Measurements from ENCODE around the gene CRTC3.

CRTC3 gene

GRCh38 chr15:90581771-90582352, 52.1 kb downstream of the CRTC3 start:
- no peak overlapping the region for H3K4me3 ChIP-seq (replicated peaks; ENCODE audit: low read depth, low read length)
- DNase-seq (ENCODE audit: extremely low read depth, low read depth): no peak
- TF ChIP-seq CTCF (IDR thresholded peaks at IDR 0.05; ENCODE audit: low read depth, low read length, missing control alignments): no peak

- TF ChIP-seq CTCF (IDR thresholded peaks at IDR 0.05; ENCODE audit: low read depth, low read length, missing control alignments): no peak
- no peak for DNase-seq (ENCODE audit: extremely low read depth, low read depth)
- H3K4me3 ChIP-seq (replicated peaks; ENCODE audit: low read depth, low read length): no peak overlapping the region
These were observed 52.8 kb downstream of the CRTC3 start for GRCh38 chr15:90582553-90582952.

- DNase-seq (ENCODE audit: extremely low read depth, low read depth): no peak
- no peak for TF ChIP-seq CTCF (IDR thresholded peaks at IDR 0.05; ENCODE audit: low read depth, low read length, missing control alignments)
- no peak overlapping the region for H3K4me3 ChIP-seq (replicated peaks; ENCODE audit: low read depth, low read length)
These were observed 53.9 kb downstream of the CRTC3 start for GRCh38 chr15:90583471-90584252.

- no peak for TF ChIP-seq CTCF (IDR thresholded peaks at IDR 0.05; ENCODE audit: low read depth, low read length, missing control alignments)
- H3K4me3 ChIP-seq (replicated peaks; ENCODE audit: low read depth, low read length): no peak overlapping the region
- no peak for DNase-seq (ENCODE audit: extremely low read depth, low read depth)
These were observed 55.1 kb downstream of the CRTC3 start for GRCh38 chr15:90584841-90585240.

- no peak for DNase-seq (ENCODE audit: extremely low read depth, low read depth)
- TF ChIP-seq CTCF (IDR thresholded peaks at IDR 0.05; ENCODE audit: low read depth, low read length, missing control alignments): no peak
- no peak overlapping the region for H3K4me3 ChIP-seq (replicated peaks; ENCODE audit: low read depth, low read length)
These were observed 56.1 kb downstream of the CRTC3 start for GRCh38 chr15:90585863-90586262.

- DNase-seq (ENCODE audit: extremely low read depth, low read depth): no peak
- no peak overlapping the region for H3K4me3 ChIP-seq (replicated peaks; ENCODE audit: low read depth, low read length)
- no peak for TF ChIP-seq CTCF (IDR thresholded peaks at IDR 0.05; ENCODE audit: low read depth, low read length, missing control alignments)
These were observed 57.2 kb downstream of the CRTC3 start for GRCh38 chr15:90586948-90587347.

Measured in HFF-Myc (cell line).